HG03520 (cell line): Measurements from ENCODE around the gene CLPX.
A peak's percentile ranks its signal among the peaks of the same experiment; 100 is the strongest.
"Not testable (repeated sequence)": the region's sequence is repeated elsewhere in the genome, so short reads cannot be mapped to it uniquely, and the experiment has no call there.

Experiments
- ATAC-seq: cut with Tn5 transposase; IDR thresholded peaks from one replicate; pipeline ENCODE4 v1.9.1; 2021; ENCODE audit warnings: mild to moderate bottlenecking, moderate library complexity; ENCODE audit not compliant: unreplicated experiment

Gene CLPX

GRCh38 chr15:65184868-65185717 lies at the start of gene CLPX:
Gene CLPX, minus strand, starts transcription at chr15:65185342. Its CDS starts 189 bp downstream, at chr15:65185153.
- ATAC-seq = peak; percentile 80

GRCh38 chr15:65233696-65234095 lies 48.6 kb upstream of the CLPX start:
- no peak for ATAC-seq

GRCh38 chr15:65232520-65232919 lies 47.4 kb upstream of the CLPX start:
- ATAC-seq = no peak

- no peak for ATAC-seq
These were observed 46.2 kb upstream of the CLPX start for GRCh38 chr15:65231306-65231705.

- ATAC-seq = not testable (repeated sequence)
These were observed 41.8 kb upstream of the CLPX start for GRCh38 chr15:65226901-65227300.

GRCh38 chr15:65226221-65226620 lies 41.1 kb upstream of the CLPX start:
- no peak for ATAC-seq

- ATAC-seq = no peak
These were observed 38.9 kb upstream of the CLPX start for GRCh38 chr15:65223996-65224395.

- no peak for ATAC-seq
These were observed 37.7 kb upstream of the CLPX start for GRCh38 chr15:65222891-65223290.

- no peak for ATAC-seq
These were observed 36.6 kb upstream of the CLPX start for GRCh38 chr15:65221697-65222096.

- ATAC-seq = no peak
These were observed 34.0 kb upstream of the CLPX start for GRCh38 chr15:65219137-65219536.

- ATAC-seq = no peak
These were observed 32.7 kb upstream of the CLPX start for GRCh38 chr15:65217526-65218482.

GRCh38 chr15:65215496-65215895 lies 30.4 kb upstream of the CLPX start:
- ATAC-seq = no peak

- no peak for ATAC-seq
These were observed 28.9 kb upstream of the CLPX start for GRCh38 chr15:65214010-65214409.

GRCh38 chr15:65213241-65213640 lies 28.1 kb upstream of the CLPX start:
- ATAC-seq = no peak

- no peak for ATAC-seq
These were observed 27.0 kb upstream of the CLPX start for GRCh38 chr15:65212097-65212496.

GRCh38 chr15:65211482-65211982 lies 26.4 kb upstream of the CLPX start:
- ATAC-seq = no peak

GRCh38 chr15:65210770-65211481 lies 25.8 kb upstream of the CLPX start, which contains the start of gene CILP:
Gene CILP, minus strand, starts transcription at chr15:65211473. Its CDS starts 1,718 bp downstream, at chr15:65209755.
- ATAC-seq = no peak

- ATAC-seq = no peak
These were observed 24.8 kb upstream of the CLPX start for GRCh38 chr15:65209701-65210643.

GRCh38 chr15:65208647-65209046 lies 23.5 kb upstream of the CLPX start:
- no peak for ATAC-seq
